GM19463 (cell line): ENCODE data around the gene NCKIPSD.

Source experiments
- ATAC-seq: cut with Tn5 transposase; IDR thresholded peaks from one replicate; pipeline ENCODE4 v1.9.1; 2021; ENCODE audit warnings: mild to moderate bottlenecking, moderate library complexity; ENCODE audit not compliant: unreplicated experiment

Gene NCKIPSD

GRCh38 chr3:48625600-48625999, 60.1 kb downstream of the NCKIPSD start:
- no peak for ATAC-seq

- no peak for ATAC-seq
Observed at GRCh38 chr3:48624767-48625166, 60.9 kb downstream of the NCKIPSD start.

- no peak for ATAC-seq
Observed at GRCh38 chr3:48623851-48624547, 61.7 kb downstream of the NCKIPSD start.
